Superior temporal gyrus (tissue), 1 donor: ENCODE results near the gene CNKSR3.

Source experiments
- DNase-seq: peaks from one replicate; pipeline ENCODE4 v3.0.0-alpha.2; 2016; ENCODE audit errors: extremely low spot score

CNKSR3 gene

GRCh38 chr6:154350293-154350692, 160.2 kb downstream of the CNKSR3 start:
- DNase-seq: peak; percentile 64

GRCh38 chr6:154347981-154348380, 162.5 kb downstream of the CNKSR3 start:
- DNase-seq: no peak

GRCh38 chr6:154345811-154346210, 164.7 kb downstream of the CNKSR3 start:
- no peak for DNase-seq

GRCh38 chr6:154343473-154344308, 166.8 kb downstream of the CNKSR3 start:
- DNase-seq: peak; percentile 45

- DNase-seq: no peak
These were observed 168.6 kb downstream of the CNKSR3 start for GRCh38 chr6:154341871-154342270.

- DNase-seq: no peak
These were observed 169.1 kb downstream of the CNKSR3 start for GRCh38 chr6:154341336-154341735.
